Chondrocyte (in vitro differentiated cells): ENCODE data around the gene POLR3GL. TPM values are rescaled to one million over a fixed set of nuclear protein-coding genes. Genes with fewer than 3 reads are reported as not detected.

Experiments
- DNase-seq: peaks from one replicate; pipeline ENCODE4 v3.0.0; 2021; ENCODE audit warnings: mixed read lengths, low spot score
- H3K27ac Mint-ChIP-seq: one replicate; pipeline ENCODE4 v1.8.0; 2021; ENCODE audit warnings: mild to moderate bottlenecking, moderate library complexity, mixed read lengths; ENCODE audit not compliant: unreplicated experiment
- H3K27me3 Mint-ChIP-seq: 2 replicates; pipeline ENCODE4 v1.8.0; 2021; ENCODE audit warnings: low read depth, mixed read lengths
- H3K36me3 Mint-ChIP-seq: 2 replicates; pipeline ENCODE4 v1.8.0; 2021; ENCODE audit warnings: low read depth, mixed read lengths
- H3K4me1 Mint-ChIP-seq: 2 replicates; pipeline ENCODE4 v1.8.0; 2021; ENCODE audit warnings: low read depth, mild to moderate bottlenecking, mixed read lengths
- H3K4me3 Mint-ChIP-seq: one replicate; pipeline ENCODE4 v1.8.0; 2021; ENCODE audit warnings: mild to moderate bottlenecking, moderate library complexity, mixed read lengths; ENCODE audit not compliant: unreplicated experiment
- H3K9me3 Mint-ChIP-seq: 2 replicates; pipeline ENCODE4 v1.8.0; 2021; ENCODE audit warnings: low read depth, mixed read lengths
- CTCF ChIP-seq: fragments of 200-600 bp; sonication (generic); IDR thresholded peaks from 2 replicates; pipeline ENCODE4 v1.5.0; 2021; ENCODE audit warnings: antibody characterized with exemption, mild to moderate bottlenecking, moderate library complexity
- total RNA-seq: library from RNA; stranded (reverse); gene quantifications from 3 replicates; pipeline ENCODE4 v1.2.1, GENCODE V29; 2021

POLR3GL gene
- total RNA-seq, 1 donor from 2014 or later, result 13.3 TPM

DNA sequence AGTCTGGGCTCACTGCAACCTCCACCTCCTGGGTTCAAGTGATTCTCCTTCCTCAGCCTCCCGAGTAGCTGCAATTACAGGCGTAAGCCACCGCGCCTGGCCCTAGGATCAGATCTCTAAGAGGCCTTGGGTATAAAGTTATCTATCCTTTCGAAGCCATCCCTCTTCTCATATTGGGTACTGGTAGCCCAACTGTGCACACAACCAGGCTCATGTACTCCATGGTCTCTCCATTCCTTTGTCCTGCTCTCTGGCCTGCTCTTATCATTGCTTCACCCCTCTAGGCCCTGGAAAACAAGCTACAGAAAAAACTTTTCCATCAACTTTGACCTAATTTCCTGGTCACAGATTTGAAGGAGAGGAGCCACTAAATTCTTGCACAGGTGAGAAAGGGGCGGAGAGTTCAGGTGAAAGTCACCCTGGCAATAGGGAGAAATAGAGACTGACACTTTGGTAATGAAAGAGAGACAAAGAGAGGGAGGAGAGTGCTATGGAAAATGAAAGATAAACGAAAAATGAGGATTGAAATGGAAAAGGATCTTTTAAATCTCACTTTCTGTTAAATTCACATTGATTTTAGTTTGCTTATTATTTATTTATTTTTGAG lies 25.9 kb downstream of the POLR3GL start:
- Mint-ChIP-seq H3K36me3 (peaks cover 14% of the 10 kb centered on the region), H3K27me3 (no peaks in the 10 kb centered on the region), H3K9me3 (no peaks in the 10 kb centered on the region), H3K4me1 (peaks cover 29% of the 10 kb centered on the region), H3K27ac (no peak overlapping the region), H3K4me3 (no peak overlapping the region)
- no peak for DNase-seq
- no peak for TF ChIP-seq CTCF

- DNase-seq, result no peak
- Mint-ChIP-seq H3K9me3 (no peaks in the 10 kb centered on the region), H3K4me1 (peaks cover 35% of the 10 kb centered on the region), H3K36me3 (peaks cover 14% of the 10 kb centered on the region), H3K4me3 (no peak overlapping the region), H3K27ac (no peak overlapping the region), H3K27me3 (no peaks in the 10 kb centered on the region)
- no peak for TF ChIP-seq CTCF
These were observed 27.4 kb downstream of the POLR3GL start for GRCh38 chr1:145991735-145992412.

- no peaks in the 10 kb centered on the region for H3K9me3 Mint-ChIP-seq
- no peak for TF ChIP-seq CTCF
- DNase-seq, result no peak
- H3K27ac Mint-ChIP-seq, result no peak overlapping the region
- H3K27me3 Mint-ChIP-seq, result no peaks in the 10 kb centered on the region
- no peak overlapping the region for H3K4me3 Mint-ChIP-seq
- H3K4me1 Mint-ChIP-seq, result peaks cover 41% of the 10 kb centered on the region
- H3K36me3 Mint-ChIP-seq, result peaks cover 14% of the 10 kb centered on the region
These were observed 28.0 kb downstream of the POLR3GL start for GRCh38 chr1:145992502-145992936.

GRCh38 chr1:145992958-145993617 lies 28.6 kb downstream of the POLR3GL start:
- H3K27ac Mint-ChIP-seq, result no peak overlapping the region
- no peak for TF ChIP-seq CTCF
- DNase-seq, result no peak
- H3K27me3 Mint-ChIP-seq, result no peaks in the 10 kb centered on the region
- H3K9me3 Mint-ChIP-seq, result no peaks in the 10 kb centered on the region
- H3K36me3 Mint-ChIP-seq, result peaks cover 14% of the 10 kb centered on the region
- no peak overlapping the region for H3K4me3 Mint-ChIP-seq
- peaks cover 47% of the 10 kb centered on the region for H3K4me1 Mint-ChIP-seq

- peaks cover 14% of the 10 kb centered on the region for H3K36me3 Mint-ChIP-seq
- H3K4me1 Mint-ChIP-seq, result peaks cover 47% of the 10 kb centered on the region
- no peak for DNase-seq
- H3K4me3 Mint-ChIP-seq, result no peak overlapping the region
- no peaks in the 10 kb centered on the region for H3K27me3 Mint-ChIP-seq
- no peaks in the 10 kb centered on the region for H3K9me3 Mint-ChIP-seq
- TF ChIP-seq CTCF, result no peak
- no peak overlapping the region for H3K27ac Mint-ChIP-seq
These were observed 29.3 kb downstream of the POLR3GL start for GRCh38 chr1:145993618-145994390.
